SK-N-SH (cell line): Measurements from ENCODE around the gene PDXP. TPM values are rescaled to one million over a fixed set of nuclear protein-coding genes. Genes with fewer than 3 reads are reported as not detected.

Experiments
- CTCF ChIA-PET: fragments of 300-600, 350-600 bp; formaldehyde crosslinking; extraction: SDS; loops from one replicate; lab custom pipeline; 2021; lab: Yijun Ruan, JAX
- POLR2A ChIA-PET: fragments of 350-600 bp; sonication (Branson Sonifier 250); formaldehyde crosslinking; extraction: SDS; loops from one replicate; lab custom pipeline; 2020; ENCODE audit warnings: antibody characterized with exemption, inconsistent platforms; lab: Yijun Ruan, JAX
- DNase-seq: peaks from one replicate; pipeline ENCODE4 v3.0.0; 2012
- H2AFZ ChIP-seq: fragments of 200-600 bp; sonication (generic); 2 replicates; pipeline ENCODE4 v1.8.1; 2016; ENCODE audit warnings: antibody characterized with exemption, mild to moderate bottlenecking, low read depth
- H3F3A ChIP-seq: fragments of 200-600 bp; sonication (generic); replicated peaks from 2 replicates; pipeline ENCODE3; 2016; ENCODE audit warnings: antibody characterized with exemption, mild to moderate bottlenecking; ENCODE audit not compliant: insufficient read depth
- H3K27ac ChIP-seq, 2 experiments: fragments of 200-500 bp in 1 of 2; fragments of 200-600 bp in 1 of 2; sonication (Bioruptor generic) in 1 of 2; sonication (generic), shearing (Covaris generic) in 1 of 2; 2 replicates each; pipeline versions ENCODE4 v1.5.1 to v1.6.1; 2014 to 2016; ENCODE audit warnings: low read depth in 2 of 2, inconsistent platforms in 1 of 2, low read length in 1 of 2, mild to moderate bottlenecking in 1 of 2, mixed read lengths in 1 of 2
- H3K27me3 ChIP-seq: fragments of 200-600 bp; sonication (generic), shearing (Covaris generic); 2 replicates; pipeline ENCODE4 v1.6.1; 2016; ENCODE audit warnings: mixed run types; ENCODE audit not compliant: insufficient read depth
- H3K36me3 ChIP-seq, 2 experiments: fragments of 200-500 bp in 1 of 2; fragments of 200-600 bp in 1 of 2; sonication (Bioruptor generic) in 1 of 2; sonication (generic) in 1 of 2; replicated peaks in 1 of 2; 2 replicates each; pipeline versions ENCODE3 to v1.5.1; 2014 to 2016; ENCODE audit warnings: low read length in 1 of 2, mild to moderate bottlenecking in 1 of 2; ENCODE audit not compliant: insufficient read depth in 2 of 2, control insufficient read depth in 1 of 2
- H3K4me1 ChIP-seq, 2 experiments: fragments of 200-500 bp in 1 of 2; fragments of 200-600 bp in 1 of 2; sonication (Bioruptor generic) in 1 of 2; sonication (generic), shearing (Covaris generic) in 1 of 2; 2 replicates each; pipeline versions ENCODE4 v1.5.1 to v1.6.1; 2014 to 2016; ENCODE audit warnings: low read depth in 1 of 2, low read length in 1 of 2, mixed run types in 1 of 2; ENCODE audit not compliant: insufficient read depth in 2 of 2, control insufficient read depth in 1 of 2
- H3K4me2 ChIP-seq: fragments of 200-600 bp; sonication (generic), shearing (Covaris generic); 2 replicates; pipeline ENCODE4 v1.6.1; 2017; ENCODE audit warnings: mixed run types
- H3K4me3 ChIP-seq, 2 experiments: fragments of 200-500 bp in 1 of 2; fragments of 200-600 bp in 1 of 2; sonication (Bioruptor generic) in 1 of 2; sonication (generic), shearing (Covaris generic) in 1 of 2; 2 replicates each; pipeline versions ENCODE4 v1.5.1 to v1.8.1; 2014 to 2016; ENCODE audit warnings: low read depth in 2 of 2, inconsistent platforms in 1 of 2, low read length in 1 of 2, mild to moderate bottlenecking in 1 of 2, mixed read lengths in 1 of 2, moderate library complexity in 1 of 2
- H3K79me2 ChIP-seq: fragments of 200-600 bp; sonication (generic); 2 replicates; pipeline ENCODE4 v1.8.1; 2017; ENCODE audit warnings: mild to moderate bottlenecking; ENCODE audit not compliant: insufficient read depth
- H3K9ac ChIP-seq: fragments of 200-600 bp; sonication (generic); 2 replicates; pipeline ENCODE4 v1.6.1; 2017; ENCODE audit warnings: mixed run types
- H3K9me2 ChIP-seq: fragments of 200-600 bp; sonication (generic); 2 replicates; pipeline ENCODE4 v1.6.1; 2017; ENCODE audit warnings: mixed run types
- H3K9me3 ChIP-seq: fragments of 200-600 bp; sonication (generic); 2 replicates; pipeline ENCODE4 v1.6.1; 2017; ENCODE audit warnings: mixed run types, mild to moderate bottlenecking, moderate library complexity
- H4K20me1 ChIP-seq: fragments of 200-600 bp; sonication (generic); 2 replicates; pipeline ENCODE4 v1.6.1; 2017; ENCODE audit warnings: mild to moderate bottlenecking, mixed run types; ENCODE audit not compliant: insufficient read depth
- CHD2 ChIP-seq: fragments of 150-350 bp; IDR thresholded peaks from 2 replicates; pipeline ENCODE4 v1.6.1; 2018; ENCODE audit warnings: low read length; ENCODE audit not compliant: partially characterized antibody
- ELF1 ChIP-seq: IDR thresholded peaks from 2 replicates; pipeline ENCODE4 v1.4.0; 2012
- FOXJ3 ChIP-seq: sonication (generic); formaldehyde crosslinking; IDR thresholded peaks from 2 replicates; pipeline ENCODE4 v1.5.1; 2020; ENCODE audit warnings: mild to moderate bottlenecking, missing genetic modification reagents
- MEF2A ChIP-seq: IDR thresholded peaks from 2 replicates; pipeline ENCODE4 v1.4.0; 2012; ENCODE audit warnings: low read depth, borderline replicate concordance
- MXI1 ChIP-seq: IDR thresholded peaks from 2 replicates; pipeline ENCODE4 v1.6.1; 2012; ENCODE audit warnings: mild to moderate bottlenecking, low read depth, low read length, improper control_type of control experiment
- RAD21 ChIP-seq: IDR thresholded peaks from 2 replicates; pipeline ENCODE4 v1.6.1; 2012; ENCODE audit warnings: mild to moderate bottlenecking, low read length
- RCOR1 ChIP-seq: fragments of 150-350 bp; IDR thresholded peaks from 2 replicates; pipeline ENCODE4 v1.6.1; 2017; ENCODE audit warnings: antibody characterized with exemption, low read length
- SMC3 ChIP-seq: IDR thresholded peaks from 2 replicates; pipeline ENCODE4 v1.6.1; 2012; ENCODE audit warnings: low read depth, low read length, improper control_type of control experiment
- TCF12 ChIP-seq: IDR thresholded peaks from 2 replicates; pipeline ENCODE4 v1.4.0; 2012
- YY1 ChIP-seq: IDR thresholded peaks from 2 replicates; pipeline ENCODE4 v1.4.0; 2012; ENCODE audit warnings: low read depth, mild to moderate bottlenecking
- WGBS: methylation state at CpG from one replicate; pipeline ENCODE4 v1.1.6; 2017; ENCODE audit warnings: low lambda C conversion rate; 5-methylcytosine and 5-hydroxymethylcytosine counted together
- polyA plus RNA-seq, 3 experiments: library from polyadenylated mRNA; depleted of rRNA; stranded (reverse); fragments of >200 nt; gene quantifications; 2 replicates each; pipeline ENCODE4 v1.2.3, GENCODE V29; 2012
- TF ChIP-seq, protein P1 (sequence below): IDR thresholded peaks from 2 replicates; pipeline ENCODE4 v1.4.0; 2012; ENCODE audit warnings: low read depth, borderline replicate concordance
- TF ChIP-seq, protein P2 (sequence below): fragments of 200-600 bp; sonication (generic); IDR thresholded peaks from 2 replicates; pipeline ENCODE4 v1.6.1; 2017; ENCODE audit warnings: antibody characterized with exemption, mild to moderate bottlenecking, moderate library complexity
- TF ChIP-seq, protein P3 (sequence below): IDR thresholded peaks from 2 replicates; pipeline ENCODE4 v1.6.1; 2012; ENCODE audit warnings: mild to moderate bottlenecking, low read depth, low read length, moderate library complexity
- TF ChIP-seq, protein P4 (sequence below): IDR thresholded peaks from 2 replicates; pipeline ENCODE4; 2012

The PDXP gene
- polyA plus RNA-seq, 1 of the 3 experiments (the other 2 are of a cell fraction) = 22.5 TPM

DNA sequence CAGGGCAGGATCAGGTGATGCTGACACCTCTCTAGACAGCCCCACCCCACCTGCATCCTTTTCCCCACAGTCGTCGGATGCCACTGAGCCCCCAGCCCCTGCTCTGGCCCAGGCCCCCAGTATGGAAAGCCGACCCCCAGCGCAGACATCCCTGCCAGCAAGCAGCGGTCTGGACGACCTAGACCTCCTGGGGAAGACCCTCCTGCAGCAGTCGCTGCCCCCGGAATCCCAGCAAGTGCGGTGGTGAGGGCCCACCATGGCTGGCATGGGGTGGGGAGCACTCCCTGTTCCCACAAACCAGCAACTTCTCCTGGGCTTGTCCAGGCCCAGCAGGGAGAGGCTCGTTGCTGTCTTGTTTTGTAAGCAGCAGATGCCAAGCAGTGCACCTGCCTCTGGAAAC is 28.6 kb upstream of the PDXP start:
- H3K4me2 ChIP-seq = no peak overlapping the region
- no peak overlapping the region for H2AFZ ChIP-seq
- H3K27ac ChIP-seq = no peak overlapping the region; a peak in 1 of 4 replicates
- H3K36me3 ChIP-seq = peaks cover 2 to 36% of the 10 kb centered on the region in 2 experiments
- POLR2A ChIA-PET = no interaction called here
- no peaks in the 10 kb centered on the region for H3K27me3 ChIP-seq
- TF ChIP-seq RCOR1 (no peak), RAD21 (no peak), MXI1 (no peak), ELF1 (no peak), TCF12 (no peak), YY1 (no peak)
- TF ChIP-seq, protein P1, sequence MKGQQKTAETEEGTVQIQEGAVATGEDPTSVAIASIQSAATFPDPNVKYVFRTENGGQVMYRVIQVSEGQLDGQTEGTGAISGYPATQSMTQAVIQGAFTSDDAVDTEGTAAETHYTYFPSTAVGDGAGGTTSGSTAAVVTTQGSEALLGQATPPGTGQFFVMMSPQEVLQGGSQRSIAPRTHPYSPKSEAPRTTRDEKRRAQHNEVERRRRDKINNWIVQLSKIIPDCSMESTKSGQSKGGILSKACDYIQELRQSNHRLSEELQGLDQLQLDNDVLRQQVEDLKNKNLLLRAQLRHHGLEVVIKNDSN = no peak
- TF ChIP-seq, all 33 proteins: peak for 0
- no peak for DNase-seq
- H3K9me2 ChIP-seq = no peaks in the 10 kb centered on the region
- CTCF ChIA-PET = interaction anchor here (1.7 to 34.3 kb wide), 4 partner anchors 14 to 39 kb away, joined by 8 to 898 read pairs (median 64); partner anchors contain the start of genes LGALS1, NOL12 and PDXP
- whole genome bisulfite sequencing = 88% methylated on average over 7 of the region's 10 CpGs
- peaks cover 19 to 29% of the 10 kb centered on the region in 2 experiments for H3K4me1 ChIP-seq
- no peaks in the 10 kb centered on the region for H3K79me2 ChIP-seq
- no peaks in the 10 kb centered on the region for H3K9me3 ChIP-seq
- H4K20me1 ChIP-seq = no peaks in the 10 kb centered on the region
- no peak overlapping the region for H3K9ac ChIP-seq
- peaks cover 21% of the 10 kb centered on the region for H3F3A ChIP-seq
- H3K4me3 ChIP-seq = no peak overlapping the region

DNA sequence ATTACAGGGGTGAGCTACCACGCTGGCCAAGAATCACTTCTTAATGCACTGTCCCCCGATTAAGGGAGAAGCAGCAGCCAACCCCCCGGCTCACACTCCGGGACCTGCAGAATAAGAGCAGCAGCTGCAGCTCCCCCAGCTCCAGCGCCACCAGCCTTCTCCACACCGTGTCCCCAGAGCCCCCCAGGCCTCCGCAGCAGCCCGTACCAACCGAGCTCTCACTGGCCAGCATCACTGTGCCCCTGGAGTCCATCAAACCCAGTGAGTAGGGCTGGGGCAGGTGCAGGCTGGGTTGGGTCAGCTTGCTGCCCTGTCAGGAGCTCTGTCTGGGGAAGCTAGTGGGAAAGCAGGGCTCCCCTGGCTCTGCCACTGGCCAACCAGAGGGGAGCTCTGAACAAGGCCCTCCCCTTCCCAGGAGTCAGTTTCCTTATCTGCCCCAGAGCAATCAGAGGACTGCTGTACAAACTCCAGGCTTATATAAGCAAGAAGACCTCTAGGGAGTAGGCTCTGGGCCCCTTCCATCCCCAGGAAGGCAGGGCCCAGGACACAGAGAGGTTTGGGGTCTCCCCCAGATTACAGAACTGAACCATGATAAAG is 27.6 kb upstream of the PDXP start:
- H3K36me3 ChIP-seq = peaks cover 0 to 29% of the 10 kb centered on the region in 2 experiments
- POLR2A ChIA-PET = interaction anchor here (1.1 kb wide), 1 partner anchor 12 kb away, joined by 4 read pairs; no protein-coding TSS in a partner anchor
- TF ChIP-seq, protein P2, sequence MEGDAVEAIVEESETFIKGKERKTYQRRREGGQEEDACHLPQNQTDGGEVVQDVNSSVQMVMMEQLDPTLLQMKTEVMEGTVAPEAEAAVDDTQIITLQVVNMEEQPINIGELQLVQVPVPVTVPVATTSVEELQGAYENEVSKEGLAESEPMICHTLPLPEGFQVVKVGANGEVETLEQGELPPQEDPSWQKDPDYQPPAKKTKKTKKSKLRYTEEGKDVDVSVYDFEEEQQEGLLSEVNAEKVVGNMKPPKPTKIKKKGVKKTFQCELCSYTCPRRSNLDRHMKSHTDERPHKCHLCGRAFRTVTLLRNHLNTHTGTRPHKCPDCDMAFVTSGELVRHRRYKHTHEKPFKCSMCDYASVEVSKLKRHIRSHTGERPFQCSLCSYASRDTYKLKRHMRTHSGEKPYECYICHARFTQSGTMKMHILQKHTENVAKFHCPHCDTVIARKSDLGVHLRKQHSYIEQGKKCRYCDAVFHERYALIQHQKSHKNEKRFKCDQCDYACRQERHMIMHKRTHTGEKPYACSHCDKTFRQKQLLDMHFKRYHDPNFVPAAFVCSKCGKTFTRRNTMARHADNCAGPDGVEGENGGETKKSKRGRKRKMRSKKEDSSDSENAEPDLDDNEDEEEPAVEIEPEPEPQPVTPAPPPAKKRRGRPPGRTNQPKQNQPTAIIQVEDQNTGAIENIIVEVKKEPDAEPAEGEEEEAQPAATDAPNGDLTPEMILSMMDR = no peak
- TF ChIP-seq CHD2 = no peak
- TF ChIP-seq, protein P3, sequence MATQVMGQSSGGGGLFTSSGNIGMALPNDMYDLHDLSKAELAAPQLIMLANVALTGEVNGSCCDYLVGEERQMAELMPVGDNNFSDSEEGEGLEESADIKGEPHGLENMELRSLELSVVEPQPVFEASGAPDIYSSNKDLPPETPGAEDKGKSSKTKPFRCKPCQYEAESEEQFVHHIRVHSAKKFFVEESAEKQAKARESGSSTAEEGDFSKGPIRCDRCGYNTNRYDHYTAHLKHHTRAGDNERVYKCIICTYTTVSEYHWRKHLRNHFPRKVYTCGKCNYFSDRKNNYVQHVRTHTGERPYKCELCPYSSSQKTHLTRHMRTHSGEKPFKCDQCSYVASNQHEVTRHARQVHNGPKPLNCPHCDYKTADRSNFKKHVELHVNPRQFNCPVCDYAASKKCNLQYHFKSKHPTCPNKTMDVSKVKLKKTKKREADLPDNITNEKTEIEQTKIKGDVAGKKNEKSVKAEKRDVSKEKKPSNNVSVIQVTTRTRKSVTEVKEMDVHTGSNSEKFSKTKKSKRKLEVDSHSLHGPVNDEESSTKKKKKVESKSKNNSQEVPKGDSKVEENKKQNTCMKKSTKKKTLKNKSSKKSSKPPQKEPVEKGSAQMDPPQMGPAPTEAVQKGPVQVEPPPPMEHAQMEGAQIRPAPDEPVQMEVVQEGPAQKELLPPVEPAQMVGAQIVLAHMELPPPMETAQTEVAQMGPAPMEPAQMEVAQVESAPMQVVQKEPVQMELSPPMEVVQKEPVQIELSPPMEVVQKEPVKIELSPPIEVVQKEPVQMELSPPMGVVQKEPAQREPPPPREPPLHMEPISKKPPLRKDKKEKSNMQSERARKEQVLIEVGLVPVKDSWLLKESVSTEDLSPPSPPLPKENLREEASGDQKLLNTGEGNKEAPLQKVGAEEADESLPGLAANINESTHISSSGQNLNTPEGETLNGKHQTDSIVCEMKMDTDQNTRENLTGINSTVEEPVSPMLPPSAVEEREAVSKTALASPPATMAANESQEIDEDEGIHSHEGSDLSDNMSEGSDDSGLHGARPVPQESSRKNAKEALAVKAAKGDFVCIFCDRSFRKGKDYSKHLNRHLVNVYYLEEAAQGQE = no peak
- no peak for TF ChIP-seq MXI1
- TF ChIP-seq, protein P4, sequence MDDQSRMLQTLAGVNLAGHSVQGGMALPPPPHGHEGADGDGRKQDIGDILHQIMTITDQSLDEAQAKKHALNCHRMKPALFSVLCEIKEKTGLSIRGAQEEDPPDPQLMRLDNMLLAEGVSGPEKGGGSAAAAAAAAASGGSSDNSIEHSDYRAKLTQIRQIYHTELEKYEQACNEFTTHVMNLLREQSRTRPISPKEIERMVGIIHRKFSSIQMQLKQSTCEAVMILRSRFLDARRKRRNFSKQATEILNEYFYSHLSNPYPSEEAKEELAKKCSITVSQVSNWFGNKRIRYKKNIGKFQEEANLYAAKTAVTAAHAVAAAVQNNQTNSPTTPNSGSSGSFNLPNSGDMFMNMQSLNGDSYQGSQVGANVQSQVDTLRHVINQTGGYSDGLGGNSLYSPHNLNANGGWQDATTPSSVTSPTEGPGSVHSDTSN = no peak
- no peak for TF ChIP-seq FOXJ3 (CRISPR knock-in tag)
- no peak for TF ChIP-seq TCF12
- no peak for TF ChIP-seq SMC3
- TF ChIP-seq MEF2A = no peak
- no peak for TF ChIP-seq RAD21
- TF ChIP-seq, all 33 proteins: peak for 0
- Histone ChIP-seq H3K9ac (no peak overlapping the region), H3F3A (peaks cover 21% of the 10 kb centered on the region), H3K9me2 (no peaks in the 10 kb centered on the region), H3K9me3 (no peaks in the 10 kb centered on the region), H3K27ac (no peak overlapping the region; a peak in 1 of 4 replicates), H3K79me2 (no peaks in the 10 kb centered on the region), H3K4me2 (no peak overlapping the region), H3K4me3 (no peak overlapping the region), H4K20me1 (no peaks in the 10 kb centered on the region), H3K4me1 (peaks cover 23 to 35% of the 10 kb centered on the region in 2 experiments), H3K27me3 (no peaks in the 10 kb centered on the region), H2AFZ (no peak overlapping the region)
- DNase-seq = no peak
- CTCF ChIA-PET = interaction anchor here (0.7 to 34.3 kb wide), 6 partner anchors 10 to 198 kb away, joined by 3 to 898 read pairs (median 6); partner anchors contain the start of genes LGALS1, NOL12 and PDXP
- WGBS = 85% methylated on average over 2 of the region's 9 CpGs
